ENCODE results near the gene SDHAF3. TPM values are rescaled to one million over a fixed set of nuclear protein-coding genes. Genes with fewer than 3 reads are reported as not detected.

SDHAF3 gene
- total RNA-seq, 1 donor from 2014 or later = 18.0 TPM

- no peaks in the 10 kb centered on the region for H3K27me3 ChIP-seq (ENCODE audit: control insufficient read depth, insufficient read depth, low read length)
- H3K4me3 ChIP-seq (ENCODE audit: low read depth, low read length) = no peak overlapping the region
- no peak for DNase-seq (ENCODE audit: low read depth)
- no peaks in the 10 kb centered on the region for H3K36me3 ChIP-seq (ENCODE audit: control insufficient read depth, insufficient read depth, low read length)
- no peak for TF ChIP-seq CTCF (IDR thresholded peaks at IDR 0.05; ENCODE audit: insufficient read depth, low read length, poor library complexity, severe bottlenecking)
These were observed 81.1 kb downstream of the SDHAF3 start for GRCh38 chr7:97198596-97198995.

GRCh38 chr7:97200018-97200417 is 82.5 kb downstream of the SDHAF3 start:
- no peak for TF ChIP-seq CTCF (IDR thresholded peaks at IDR 0.05; ENCODE audit: insufficient read depth, low read length, poor library complexity, severe bottlenecking)
- Histone ChIP-seq H3K36me3 (ENCODE audit: control insufficient read depth, insufficient read depth, low read length) (no peaks in the 10 kb centered on the region), H3K4me3 (ENCODE audit: low read depth, low read length) (no peak overlapping the region), H3K27me3 (ENCODE audit: control insufficient read depth, insufficient read depth, low read length) (no peaks in the 10 kb centered on the region)
- DNase-seq (ENCODE audit: low read depth) = no peak

GRCh38 chr7:97203957-97204356 is 86.5 kb downstream of the SDHAF3 start:
- Histone ChIP-seq H3K4me3 (ENCODE audit: low read depth, low read length) (no peak overlapping the region), H3K36me3 (ENCODE audit: control insufficient read depth, insufficient read depth, low read length) (no peaks in the 10 kb centered on the region), H3K27me3 (ENCODE audit: control insufficient read depth, insufficient read depth, low read length) (no peaks in the 10 kb centered on the region)
- TF ChIP-seq CTCF (IDR thresholded peaks at IDR 0.05; ENCODE audit: insufficient read depth, low read length, poor library complexity, severe bottlenecking) = no peak
- DNase-seq (ENCODE audit: low read depth) = no peak

- no peaks in the 10 kb centered on the region for H3K27me3 ChIP-seq (ENCODE audit: control insufficient read depth, insufficient read depth, low read length)
- no peak for TF ChIP-seq CTCF (IDR thresholded peaks at IDR 0.05; ENCODE audit: insufficient read depth, low read length, poor library complexity, severe bottlenecking)
- no peak for DNase-seq (ENCODE audit: low read depth)
- H3K36me3 ChIP-seq (ENCODE audit: control insufficient read depth, insufficient read depth, low read length) = no peaks in the 10 kb centered on the region
- no peak overlapping the region for H3K4me3 ChIP-seq (ENCODE audit: low read depth, low read length)
These were observed 87.3 kb downstream of the SDHAF3 start for GRCh38 chr7:97204821-97205220.

GRCh38 chr7:97215556-97215955 is 98.1 kb downstream of the SDHAF3 start:
- no peak for DNase-seq (ENCODE audit: low read depth)
- no peaks in the 10 kb centered on the region for H3K27me3 ChIP-seq (ENCODE audit: control insufficient read depth, insufficient read depth, low read length)

More at GRCh38 chr7:97215556-97215955, 98.1 kb downstream of the SDHAF3 start:
- no peak overlapping the region for H3K4me3 ChIP-seq (ENCODE audit: low read depth, low read length)
- no peak for TF ChIP-seq CTCF (IDR thresholded peaks at IDR 0.05; ENCODE audit: insufficient read depth, low read length, poor library complexity, severe bottlenecking)
- no peaks in the 10 kb centered on the region for H3K36me3 ChIP-seq (ENCODE audit: control insufficient read depth, insufficient read depth, low read length)

Data from kidney epithelial cell (primary cell).